ENCODE data around the gene KLC4.

GRCh38 chr6:43092635-43093034, 33.2 kb downstream of the KLC4 start:
- TF ChIP-seq CTCF (IDR thresholded peaks at IDR 0.05; ENCODE audit: borderline replicate concordance, extremely low read depth, low read length, poor library complexity, severe bottlenecking) (no peak), EZH2 (IDR thresholded peaks at IDR 0.05; ENCODE audit: borderline replicate concordance, low read depth, low read length, severe bottlenecking) (no peak)
